Measurements from ENCODE around the gene RNF148.

The RNF148 gene, protein sequence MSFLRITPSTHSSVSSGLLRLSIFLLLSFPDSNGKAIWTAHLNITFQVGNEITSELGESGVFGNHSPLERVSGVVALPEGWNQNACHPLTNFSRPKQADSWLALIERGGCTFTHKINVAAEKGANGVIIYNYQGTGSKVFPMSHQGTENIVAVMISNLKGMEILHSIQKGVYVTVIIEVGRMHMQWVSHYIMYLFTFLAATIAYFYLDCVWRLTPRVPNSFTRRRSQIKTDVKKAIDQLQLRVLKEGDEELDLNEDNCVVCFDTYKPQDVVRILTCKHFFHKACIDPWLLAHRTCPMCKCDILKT

DNA sequence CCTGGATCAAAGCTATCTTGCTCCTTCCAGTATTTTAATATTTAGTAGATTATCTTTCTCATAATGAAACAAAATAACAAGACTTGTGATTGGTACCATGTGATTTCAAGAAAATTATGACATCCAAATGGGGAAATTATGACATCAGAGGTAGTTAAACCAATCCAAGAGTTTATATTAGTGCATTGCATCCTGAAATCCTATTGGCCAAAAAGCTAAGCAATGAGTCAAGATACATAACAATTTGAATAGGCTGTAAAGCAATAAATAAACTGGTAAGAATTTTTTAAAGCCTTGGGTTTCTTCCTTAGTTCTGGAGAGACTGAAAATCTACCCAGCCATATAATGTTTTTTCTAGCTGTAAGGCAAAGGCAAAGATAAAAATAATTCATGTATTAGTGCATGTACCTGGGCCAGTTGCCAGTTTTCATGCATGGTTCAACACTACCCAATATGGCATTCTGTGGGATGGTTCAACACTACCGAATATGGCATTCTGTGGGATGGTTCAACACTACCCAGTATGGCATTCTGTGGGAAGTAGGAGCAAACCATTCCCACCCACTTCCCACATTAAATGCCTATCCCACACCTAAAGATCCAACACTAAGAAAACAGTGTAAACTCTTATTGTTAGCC, at the start of gene RNF148:
Gene RNF148, minus strand, starts transcription at position 51 of the 639 bp plus-strand sequence. CDS start 172 bp downstream, outside the sequence.
- FAIRE-seq, result no peak

DNA sequence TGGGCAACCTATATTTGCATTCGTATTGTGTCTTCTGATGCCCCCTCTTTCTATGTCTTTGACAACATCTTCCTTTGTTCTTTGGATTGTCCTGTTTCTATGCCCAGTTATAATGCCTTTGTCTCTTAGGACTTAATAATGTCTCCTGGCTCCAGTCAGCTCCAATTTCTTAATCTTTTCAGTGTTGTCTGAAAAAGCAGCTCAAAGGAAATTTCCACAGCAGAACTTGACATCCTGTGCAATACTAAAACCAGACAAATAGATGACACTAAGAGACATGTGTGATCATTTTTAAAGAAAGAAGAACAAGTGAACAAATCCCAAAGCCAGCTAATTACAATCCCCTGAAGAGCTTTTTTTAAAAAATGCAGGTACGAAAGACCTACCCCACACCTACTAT, 47.7 kb upstream of the RNF148 start:
- no peak for FAIRE-seq

DNA sequence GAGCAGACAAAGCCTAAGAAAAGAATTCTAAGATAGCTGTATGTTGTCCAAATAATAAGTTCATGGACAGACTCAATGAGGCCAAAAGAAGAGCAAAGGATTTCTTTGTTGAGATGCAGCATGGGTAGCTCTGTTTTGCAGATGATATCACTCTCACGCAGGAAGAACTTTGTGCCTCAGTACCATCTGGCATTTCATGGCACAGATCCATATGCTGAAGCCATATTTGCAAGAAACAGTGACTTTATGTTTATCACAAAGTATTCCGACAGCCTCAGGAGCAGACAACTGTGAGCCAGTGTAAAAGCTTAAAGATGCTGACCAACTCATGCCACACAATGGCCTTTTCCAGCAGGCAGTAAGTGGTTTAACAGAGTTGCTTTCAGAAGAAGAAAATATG, 45.5 kb upstream of the RNF148 start:
- no peak for FAIRE-seq

DNA sequence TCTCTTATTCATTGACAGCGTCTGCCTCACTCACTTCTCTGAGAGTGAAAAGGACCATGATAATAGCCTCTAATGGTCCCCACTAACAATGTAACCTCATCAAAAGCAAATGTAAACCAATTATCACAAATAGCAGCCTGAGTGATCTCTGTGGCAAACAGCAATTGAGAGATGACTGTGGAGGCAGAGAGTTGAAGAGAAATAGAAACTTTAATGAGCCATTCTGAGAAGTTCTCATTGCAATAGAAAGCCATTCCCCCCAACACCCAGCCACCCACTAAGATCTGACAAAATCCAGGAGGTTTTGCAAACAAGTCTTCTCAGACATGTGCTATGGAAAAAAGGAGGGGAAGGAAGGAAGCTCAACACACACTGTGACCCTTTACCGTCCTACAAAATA, 44.2 kb upstream of the RNF148 start:
- FAIRE-seq, result no peak

DNA sequence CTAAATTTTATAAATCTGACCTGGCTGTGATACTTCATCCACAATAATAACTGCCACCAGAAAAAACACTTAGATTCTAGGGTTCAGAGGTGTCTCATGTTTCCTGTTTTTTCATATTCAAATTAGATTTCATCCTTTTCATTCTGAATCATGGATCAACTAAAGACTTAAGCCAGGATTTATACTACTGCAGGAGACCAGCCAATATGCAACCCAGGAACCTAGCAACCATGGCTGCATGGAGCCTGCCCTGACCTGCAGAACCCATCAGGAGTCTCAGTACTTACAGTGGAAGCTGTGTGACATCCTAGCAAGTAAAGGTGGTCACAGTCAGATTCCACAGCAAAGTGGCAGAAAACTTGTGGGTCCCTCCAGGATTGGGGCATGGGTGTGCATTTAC, 40.5 kb upstream of the RNF148 start:
- no peak for FAIRE-seq

DNA sequence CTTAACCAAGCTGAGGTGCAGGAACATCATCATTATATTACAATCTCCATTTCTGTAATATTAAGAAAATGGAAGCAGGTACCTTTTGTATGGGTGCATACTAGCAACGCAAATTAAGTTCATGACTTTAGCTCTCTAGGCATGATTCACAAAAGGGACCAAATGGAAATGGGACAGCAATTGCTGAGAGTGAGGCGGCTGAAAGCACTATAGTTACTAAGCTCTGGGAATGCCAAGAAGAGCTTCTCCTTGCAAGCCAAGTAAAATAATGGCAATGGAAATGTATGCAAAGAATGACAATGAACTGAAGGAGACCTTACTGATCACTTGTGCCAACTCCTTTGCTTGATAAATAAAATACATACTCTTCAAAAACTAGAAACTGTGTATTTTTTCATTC, 36.2 kb upstream of the RNF148 start:
- no peak for FAIRE-seq

DNA sequence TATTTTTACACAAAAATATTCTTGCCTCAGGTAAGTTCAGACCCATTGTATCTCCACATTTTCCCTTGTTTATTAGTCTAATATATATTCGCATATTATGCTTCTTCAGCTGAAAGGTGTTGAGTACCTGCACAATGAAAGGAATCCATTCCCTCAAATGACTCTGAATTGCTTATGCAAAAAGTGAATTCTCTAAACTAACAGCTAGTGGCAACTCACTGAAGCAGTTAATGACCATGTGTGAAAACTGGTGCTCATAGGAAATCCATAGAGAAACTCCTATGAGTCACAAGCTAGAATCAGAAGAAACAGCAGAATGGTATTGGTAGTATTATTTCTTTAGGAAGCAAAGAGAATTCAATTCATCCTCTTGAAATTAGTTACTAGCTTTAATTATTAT, 33.5 kb upstream of the RNF148 start:
- no peak for FAIRE-seq

DNA sequence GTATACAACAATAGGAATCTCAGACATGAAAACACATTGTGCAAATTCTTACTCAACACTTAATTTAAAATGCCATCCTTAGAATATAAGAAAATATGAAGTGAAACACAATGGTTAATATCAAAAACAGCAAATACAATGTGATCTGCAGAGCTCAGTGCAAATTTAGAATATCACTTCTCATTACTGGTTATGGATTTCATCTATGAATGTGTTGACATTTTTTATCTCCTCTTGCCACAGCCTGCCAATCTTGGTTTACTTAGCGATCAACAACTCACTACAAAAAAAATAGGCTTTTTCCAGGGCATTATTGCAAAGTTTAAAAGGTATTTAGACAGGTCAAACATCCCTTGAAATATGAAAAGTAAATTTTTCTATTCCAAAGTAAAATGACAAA, 25.0 kb upstream of the RNF148 start:
- FAIRE-seq, result no peak

DNA sequence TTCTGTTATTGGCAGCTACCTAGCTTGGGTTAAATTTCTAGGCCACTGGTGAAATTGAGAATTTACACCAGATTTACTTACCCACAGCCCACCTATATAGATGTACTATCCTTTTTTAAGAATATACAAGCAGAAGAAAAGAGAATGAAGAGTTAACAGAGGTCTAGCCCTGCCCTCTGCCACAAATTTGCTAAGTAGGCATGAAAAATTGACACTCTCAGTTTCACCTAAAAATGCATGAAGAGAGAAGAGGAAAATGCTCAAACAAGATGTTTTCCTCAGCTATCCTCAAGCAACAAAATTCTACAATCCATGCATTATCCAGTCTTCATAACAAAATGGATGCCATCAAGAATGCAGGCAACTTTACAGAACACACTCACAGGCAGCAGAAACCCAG, 24.6 kb upstream of the RNF148 start:
- no peak for FAIRE-seq

DNA sequence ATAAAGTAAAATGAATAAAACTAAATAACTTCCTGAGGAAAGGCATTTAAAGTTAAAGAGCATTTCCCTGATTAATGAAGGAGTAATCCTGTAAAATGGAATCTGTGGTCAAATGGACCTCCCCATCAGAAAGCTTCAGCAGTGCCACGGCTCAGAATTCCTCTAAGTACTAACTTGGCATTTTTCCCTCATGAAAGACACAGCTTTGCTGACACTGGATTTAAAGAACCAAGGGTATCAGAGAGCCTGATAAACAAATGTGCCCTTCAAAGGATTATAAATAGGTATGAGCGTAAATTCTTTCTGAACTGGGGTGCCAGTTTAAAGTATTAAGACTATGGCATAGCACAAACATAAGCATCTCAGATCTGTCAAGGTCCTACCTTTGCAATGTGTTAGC, 24.2 kb upstream of the RNF148 start:
- no peak for FAIRE-seq

DNA sequence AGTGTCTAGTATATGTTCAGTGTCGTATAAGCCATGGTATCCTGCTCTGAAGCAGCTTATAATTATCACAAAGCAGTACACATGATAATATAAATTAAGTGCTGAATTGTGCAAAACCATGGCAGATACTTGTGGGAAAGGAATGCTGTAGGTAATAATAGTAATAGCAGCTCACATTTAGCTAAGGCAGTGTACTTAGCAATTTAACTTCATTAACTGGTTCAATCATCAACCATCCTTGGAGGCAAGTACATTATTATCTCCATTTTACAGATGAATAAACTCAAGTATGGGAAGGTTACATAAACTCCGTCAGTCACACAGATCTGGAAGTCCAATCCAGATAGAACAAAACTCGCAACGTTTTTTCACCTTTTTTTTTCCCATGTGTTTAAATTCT, 21.6 kb upstream of the RNF148 start:
- no peak for FAIRE-seq

DNA sequence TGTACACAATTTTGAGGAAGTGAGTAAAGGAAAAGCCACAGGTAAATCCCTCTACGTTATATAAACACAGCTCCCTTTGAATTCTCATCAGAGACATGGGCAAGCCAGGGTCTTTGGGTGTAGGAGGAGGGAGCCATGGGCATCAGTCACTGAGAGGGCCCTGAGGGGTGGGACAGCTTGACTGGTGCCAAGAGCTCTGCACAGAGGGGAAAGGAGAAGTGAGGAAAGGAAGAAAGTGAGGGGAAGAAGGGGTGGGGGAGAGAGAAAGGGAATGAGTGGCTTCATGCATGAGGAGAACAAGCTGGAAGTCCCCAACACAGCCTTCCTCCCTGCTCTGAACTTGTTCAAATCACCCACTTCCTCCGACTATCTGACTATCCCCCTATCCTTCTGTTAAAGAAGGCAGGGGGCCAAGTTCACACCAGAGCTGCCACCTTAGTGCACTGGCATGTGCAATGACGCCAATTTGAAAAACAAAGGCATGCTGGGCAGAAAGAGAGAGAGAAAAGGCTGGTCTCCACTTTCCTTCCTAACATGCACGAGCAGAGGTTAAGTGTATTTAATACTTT, 16.4 kb upstream of the RNF148 start:
- FAIRE-seq, result no peak

DNA sequence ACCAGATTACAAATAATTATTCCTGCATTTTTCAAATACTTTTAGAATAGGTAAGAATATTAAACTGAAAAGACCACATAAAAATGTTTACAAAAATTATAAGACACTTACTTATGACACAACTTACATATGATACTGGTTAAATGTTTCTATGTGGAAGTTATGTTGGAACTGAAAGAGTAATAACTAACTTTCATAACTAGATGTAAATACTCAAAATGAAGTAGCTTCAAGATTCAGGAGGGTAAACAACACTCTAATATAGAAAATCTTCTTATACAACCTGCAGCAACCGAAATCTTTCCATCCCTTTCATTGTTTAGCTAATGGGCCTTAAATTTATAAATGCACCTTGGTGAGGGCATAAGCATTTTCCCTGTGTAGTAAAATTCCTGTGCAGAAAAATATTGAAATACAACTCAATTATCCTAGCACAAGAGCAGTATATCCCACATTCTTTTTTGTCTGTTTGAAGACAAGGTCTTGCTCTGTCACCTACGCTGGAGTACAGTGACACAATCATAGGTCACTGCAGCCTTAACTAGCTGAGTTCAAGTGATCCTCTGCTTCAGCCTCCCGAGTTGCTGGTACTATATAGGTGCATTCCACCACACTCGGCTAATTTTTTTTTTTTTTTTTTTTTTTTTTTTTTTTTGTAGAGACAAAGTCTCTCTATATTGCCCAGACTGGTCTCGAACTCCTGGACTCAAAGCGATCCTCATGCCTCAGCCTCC, 14.8 kb upstream of the RNF148 start:
- no peak for FAIRE-seq

DNA sequence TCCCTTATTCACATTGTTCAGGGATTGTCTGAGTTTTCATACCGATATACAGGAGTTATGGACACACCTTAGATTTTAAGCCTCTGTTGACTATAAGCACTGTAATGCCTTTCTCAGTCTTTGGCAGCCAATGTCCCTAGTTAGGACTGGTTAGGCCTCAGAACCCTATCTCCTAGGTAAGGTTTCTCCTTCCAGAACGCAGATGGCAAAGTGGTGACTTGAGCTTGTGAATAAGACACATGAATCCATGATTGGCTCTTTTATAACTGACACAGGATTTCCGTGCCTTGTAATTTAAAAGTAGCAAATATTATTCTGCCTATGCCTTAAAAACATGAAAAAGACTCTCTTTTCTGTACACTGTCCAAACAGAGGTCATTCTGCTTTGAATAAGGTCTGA, 12.5 kb upstream of the RNF148 start:
- no peak for FAIRE-seq

DNA sequence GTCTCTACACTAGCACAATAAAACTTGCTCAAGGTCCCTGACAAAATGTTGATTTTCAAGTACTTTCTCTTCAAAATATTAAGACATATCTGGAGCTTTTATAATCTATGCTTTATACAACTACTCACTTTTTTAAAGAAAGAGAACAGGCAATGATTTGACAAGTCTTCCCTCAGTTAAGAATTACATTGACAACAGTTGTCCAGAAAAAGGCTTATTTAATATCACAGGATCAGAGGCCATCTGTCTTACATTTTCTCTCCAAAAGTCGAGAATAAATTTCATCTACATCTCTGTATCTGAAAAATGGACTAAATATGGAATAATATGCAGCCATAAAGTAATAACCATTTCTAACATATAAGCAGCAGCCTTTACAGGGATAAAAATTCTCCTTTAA, 8.2 kb upstream of the RNF148 start:
- FAIRE-seq, result no peak

DNA sequence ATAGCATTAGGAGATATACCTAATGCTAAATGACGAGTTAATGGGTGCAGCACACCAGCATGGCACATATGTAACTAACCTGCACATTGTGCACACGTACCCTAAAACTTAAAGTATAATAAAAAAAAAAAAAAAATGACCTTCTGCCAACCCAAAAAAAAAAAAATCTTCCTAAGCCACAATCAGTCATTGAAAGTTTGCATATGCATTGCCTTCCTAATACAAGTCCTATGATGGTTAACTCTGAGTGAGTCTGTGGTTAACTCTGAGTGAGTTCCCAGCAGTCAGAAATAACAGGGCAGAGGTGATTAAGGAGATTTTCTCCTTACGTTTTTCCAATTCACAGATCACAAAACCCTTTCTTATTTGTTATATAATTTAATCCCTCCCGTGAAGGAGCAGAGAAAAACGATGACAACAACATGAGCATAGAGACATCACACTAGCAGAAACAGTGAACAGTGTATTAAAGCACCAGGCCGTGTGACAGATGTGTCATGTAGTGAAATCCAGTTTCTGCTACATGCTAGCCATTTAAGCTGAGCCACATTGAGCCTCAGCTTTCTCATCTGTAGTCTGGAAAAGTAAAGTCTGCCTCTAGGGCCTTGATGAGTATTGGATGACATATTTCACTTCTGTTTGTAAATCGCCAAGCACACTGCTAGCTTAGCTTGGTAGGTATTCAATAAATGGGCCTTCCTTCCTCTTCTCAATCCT, 7.4 kb upstream of the RNF148 start:
- no peak for FAIRE-seq

DNA sequence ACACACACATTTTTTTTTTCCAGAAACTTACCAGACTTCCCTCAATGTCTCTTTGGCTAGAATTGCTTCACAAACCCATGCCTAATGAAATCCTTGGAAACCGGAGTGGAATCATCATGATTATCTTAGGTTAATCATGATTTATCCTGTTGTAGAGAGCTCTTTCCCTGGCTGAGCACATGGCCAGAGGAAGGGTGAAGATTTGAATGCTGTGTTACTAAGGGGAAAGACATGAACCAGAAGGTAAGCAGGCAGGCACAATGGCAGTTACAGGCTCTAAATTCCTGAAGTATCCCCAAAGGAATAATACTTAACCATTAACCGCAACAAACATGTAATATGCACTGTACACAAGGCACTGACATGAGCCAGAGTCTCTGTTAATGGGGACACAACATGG, 4.1 kb upstream of the RNF148 start:
- FAIRE-seq, result no peak

DNA sequence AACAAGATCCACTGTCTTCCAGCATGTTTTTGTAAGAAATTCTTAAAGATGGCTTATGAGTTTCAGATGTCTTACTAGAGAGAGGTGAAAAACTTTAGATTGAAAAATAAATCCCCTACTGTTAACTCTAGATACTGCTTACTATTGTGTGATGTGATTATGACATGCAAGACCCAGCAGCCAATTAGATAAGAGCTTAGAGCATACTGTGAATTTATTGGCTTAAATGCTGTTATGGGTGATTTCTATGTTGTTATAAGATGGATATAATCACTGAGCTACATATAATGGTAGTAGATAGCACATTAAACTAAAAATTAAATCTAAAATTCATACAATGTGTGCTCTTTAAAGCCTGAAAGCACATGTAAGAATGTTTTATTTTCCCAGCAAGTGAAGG, 3.7 kb downstream of the RNF148 start, which contains the start of gene RNF133:
Gene RNF133, minus strand, starts transcription at position 101 of the 400 bp plus-strand sequence. CDS start 199 bp downstream, outside the sequence.
- FAIRE-seq, result no peak

DNA sequence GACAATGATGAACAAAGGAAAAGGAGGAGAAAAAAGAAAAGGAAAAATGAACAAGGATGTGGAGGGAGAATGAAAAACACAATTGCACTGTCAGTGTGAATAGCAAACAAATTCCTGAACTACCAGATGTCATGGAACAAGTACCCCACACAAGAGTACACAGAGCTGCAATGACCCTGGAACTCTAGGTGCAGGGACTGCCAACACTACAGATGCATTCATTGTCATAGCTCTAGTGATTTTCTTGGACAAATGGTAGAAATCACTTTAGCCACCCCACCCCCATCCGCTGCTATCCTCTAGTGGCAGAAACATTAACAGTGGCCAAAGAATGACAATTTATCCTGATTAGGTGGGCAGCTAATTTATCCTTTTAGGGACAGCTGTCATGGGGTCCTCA, 6.9 kb downstream of the RNF148 start:
- no peak for FAIRE-seq

DNA sequence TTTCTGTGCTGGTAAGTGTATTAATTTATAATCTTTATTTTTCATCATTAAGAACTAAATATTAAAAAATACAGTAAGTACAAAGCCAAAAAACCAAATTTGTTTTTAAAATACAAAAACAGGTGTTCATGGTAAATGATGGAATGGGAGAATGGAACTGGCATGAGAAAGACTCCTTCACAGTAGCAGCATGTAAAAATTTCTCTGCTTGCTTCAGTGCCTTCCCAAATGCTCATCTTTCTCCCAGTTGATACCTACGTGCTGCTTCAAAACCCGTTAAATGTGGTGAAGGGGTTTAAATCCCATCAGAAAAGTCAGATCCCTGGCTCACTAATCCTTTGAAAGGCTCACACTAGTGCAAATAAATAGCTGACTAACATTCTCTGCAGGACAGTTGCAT, 8.0 kb downstream of the RNF148 start:
- no peak for FAIRE-seq

DNA sequence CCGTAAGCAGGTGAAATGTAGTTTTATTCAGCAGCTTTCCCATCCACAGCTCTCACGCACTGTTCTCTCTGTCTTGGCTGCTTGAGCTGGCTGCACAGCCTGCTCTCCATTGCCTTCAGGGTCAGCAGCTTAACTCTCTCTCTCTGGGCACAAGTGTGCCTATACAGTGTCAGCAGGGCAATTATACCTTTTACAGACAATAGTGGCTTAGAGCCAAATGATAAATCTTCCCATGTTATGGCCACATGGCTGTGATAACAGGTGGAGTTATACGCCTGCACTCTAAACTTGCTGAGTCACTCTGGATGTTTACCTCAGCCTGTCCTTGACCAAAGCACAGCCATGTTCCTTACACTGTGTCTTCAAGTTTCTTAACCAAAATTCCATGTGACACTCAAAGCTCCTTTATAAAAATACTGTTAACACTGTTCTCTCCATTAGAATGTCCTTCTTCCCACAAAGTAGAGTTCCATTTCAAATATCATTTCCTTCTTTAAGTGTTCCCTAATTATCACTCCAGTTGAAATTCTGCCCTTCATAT, 9.9 kb downstream of the RNF148 start:
- no peak for FAIRE-seq

DNA sequence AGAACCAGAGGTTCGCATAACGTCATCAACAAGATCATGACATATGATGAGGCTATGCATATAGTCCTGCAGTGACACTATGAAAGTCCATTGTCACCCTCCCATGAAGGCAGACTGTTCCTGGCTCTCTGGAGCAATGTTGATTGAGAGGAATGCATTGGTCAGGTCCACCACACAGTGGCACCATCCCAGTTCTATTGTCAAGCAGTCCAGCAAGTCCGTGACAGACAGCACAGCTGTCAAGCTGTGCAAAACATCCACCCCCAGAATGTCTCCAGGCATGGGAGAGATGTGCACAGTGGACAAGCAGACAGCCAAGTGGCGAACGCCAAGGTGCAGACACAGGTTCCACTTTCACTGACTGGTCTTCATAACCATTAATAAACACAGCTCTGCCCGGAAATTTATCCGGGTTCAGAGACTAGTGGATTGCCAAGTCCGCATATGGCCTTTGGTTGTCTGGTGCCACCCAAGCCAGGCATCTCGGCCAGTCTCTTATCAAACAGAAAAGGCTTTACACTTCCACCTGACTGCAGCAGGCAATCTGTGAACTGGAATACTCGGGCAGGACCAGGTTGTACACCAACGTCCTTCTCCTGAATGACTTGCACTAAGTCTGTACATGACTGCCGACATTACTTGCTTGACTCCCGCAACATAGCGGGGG, 11.0 kb downstream of the RNF148 start:
- no peak for FAIRE-seq
